Erythroblast (primary cell): ENCODE results near the gene OPA1.

ENCODE experiments used
- GATA1 ChIP-seq: IDR thresholded peaks from 2 replicates; pipeline ENCODE4 v1.6.1; 2011; ENCODE audit warnings: low read depth, mild to moderate bottlenecking, control low read depth, low read length, moderate library complexity
- POLR2A ChIP-seq: IDR thresholded peaks from 2 replicates; pipeline ENCODE4 v1.6.1; 2011; ENCODE audit warnings: mild to moderate bottlenecking, low read length

DNA sequence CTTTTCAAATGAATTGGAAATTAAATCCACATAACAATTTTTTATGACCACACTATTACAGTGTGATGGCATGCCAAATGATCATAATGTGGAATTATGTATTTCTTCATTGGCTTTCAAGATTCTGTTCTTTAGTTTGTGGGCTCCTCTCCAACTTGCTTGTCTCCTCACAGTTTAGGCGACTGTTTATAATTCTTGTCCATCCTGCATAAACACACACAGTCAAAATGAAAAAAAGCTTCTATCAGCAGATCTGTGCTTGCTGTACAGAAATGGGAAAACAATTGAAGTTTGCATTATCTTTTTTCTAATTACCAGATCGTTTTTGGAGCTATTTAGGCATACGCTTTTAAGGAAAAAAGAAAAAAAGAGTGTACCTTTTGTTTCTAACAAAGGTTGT lies 37.0 kb downstream of the OPA1 start:
- TF ChIP-seq POLR2A (no peak), GATA1 (no peak)
